ENCODE data around the gene CUL5. TPM values are rescaled to one million over a fixed set of nuclear protein-coding genes. Genes with fewer than 3 reads are reported as not detected.

The CUL5 gene
- 26.9 and 32.7 TPM in 2 replicates for total RNA-seq

DNA sequence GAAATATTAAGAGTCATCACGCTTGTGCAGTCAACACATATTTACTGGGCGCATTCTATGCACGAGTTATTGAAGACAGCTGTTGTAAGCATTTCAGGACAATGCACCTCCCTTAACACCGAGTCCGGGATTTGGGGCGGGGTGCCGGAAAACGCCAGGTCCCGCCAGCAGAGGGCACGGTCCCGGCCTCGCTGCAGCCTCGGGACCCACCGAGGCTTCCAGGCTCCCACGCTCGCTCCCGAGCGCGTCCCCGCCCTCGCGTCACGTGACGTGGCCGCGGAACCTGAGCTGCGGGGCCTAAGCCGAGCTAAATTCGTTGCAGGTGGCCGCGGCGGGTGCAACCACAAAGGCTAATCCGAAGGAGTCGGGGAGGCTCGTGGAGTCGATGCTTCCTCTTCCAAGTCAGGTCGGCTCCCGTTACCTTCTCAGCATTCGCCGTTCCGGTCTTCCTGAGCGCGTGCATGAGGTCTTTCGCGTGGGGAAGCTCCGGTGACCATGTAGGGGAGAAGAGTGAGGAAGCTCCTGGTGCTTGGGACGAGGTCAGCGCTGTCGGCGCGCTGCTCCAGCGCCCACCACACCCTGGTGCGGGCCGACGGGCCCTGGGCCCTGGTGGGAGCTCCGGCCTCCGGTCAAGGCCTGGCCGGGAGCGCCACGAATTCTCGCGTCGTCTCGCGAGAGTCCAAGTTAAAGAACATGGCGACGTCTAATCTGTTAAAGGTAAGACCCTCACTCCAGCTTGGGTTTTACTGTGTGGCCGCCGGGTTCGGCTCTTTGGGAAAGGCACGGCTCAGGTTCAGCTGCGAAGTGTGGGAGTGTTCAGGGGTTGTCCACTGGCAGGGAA lies at the start of gene CUL5:
Gene CUL5 (plus strand): TSS at position 243 of the 841 bp plus-strand sequence. CDS start 451 bp downstream, at position 694.
- Histone ChIP-seq H3K4me3 (ENCODE audit: low read depth, low read length) (peak within 1 kb of the TSS; percentile 80), H3K36me3 (ENCODE audit: control insufficient read depth, insufficient read depth, low read length) (no peaks in the 10 kb centered on the region), H3K27me3 (ENCODE audit: control insufficient read depth, insufficient read depth, low read length) (no peaks in the 10 kb centered on the region)
- TF ChIP-seq, protein P1, sequence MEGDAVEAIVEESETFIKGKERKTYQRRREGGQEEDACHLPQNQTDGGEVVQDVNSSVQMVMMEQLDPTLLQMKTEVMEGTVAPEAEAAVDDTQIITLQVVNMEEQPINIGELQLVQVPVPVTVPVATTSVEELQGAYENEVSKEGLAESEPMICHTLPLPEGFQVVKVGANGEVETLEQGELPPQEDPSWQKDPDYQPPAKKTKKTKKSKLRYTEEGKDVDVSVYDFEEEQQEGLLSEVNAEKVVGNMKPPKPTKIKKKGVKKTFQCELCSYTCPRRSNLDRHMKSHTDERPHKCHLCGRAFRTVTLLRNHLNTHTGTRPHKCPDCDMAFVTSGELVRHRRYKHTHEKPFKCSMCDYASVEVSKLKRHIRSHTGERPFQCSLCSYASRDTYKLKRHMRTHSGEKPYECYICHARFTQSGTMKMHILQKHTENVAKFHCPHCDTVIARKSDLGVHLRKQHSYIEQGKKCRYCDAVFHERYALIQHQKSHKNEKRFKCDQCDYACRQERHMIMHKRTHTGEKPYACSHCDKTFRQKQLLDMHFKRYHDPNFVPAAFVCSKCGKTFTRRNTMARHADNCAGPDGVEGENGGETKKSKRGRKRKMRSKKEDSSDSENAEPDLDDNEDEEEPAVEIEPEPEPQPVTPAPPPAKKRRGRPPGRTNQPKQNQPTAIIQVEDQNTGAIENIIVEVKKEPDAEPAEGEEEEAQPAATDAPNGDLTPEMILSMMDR (IDR thresholded peaks at IDR 0.05; ENCODE audit: insufficient read depth, low read length, poor library complexity, severe bottlenecking): peak; percentile 84
- DNase-seq (ENCODE audit: low read depth): peak; percentile 57

DNA sequence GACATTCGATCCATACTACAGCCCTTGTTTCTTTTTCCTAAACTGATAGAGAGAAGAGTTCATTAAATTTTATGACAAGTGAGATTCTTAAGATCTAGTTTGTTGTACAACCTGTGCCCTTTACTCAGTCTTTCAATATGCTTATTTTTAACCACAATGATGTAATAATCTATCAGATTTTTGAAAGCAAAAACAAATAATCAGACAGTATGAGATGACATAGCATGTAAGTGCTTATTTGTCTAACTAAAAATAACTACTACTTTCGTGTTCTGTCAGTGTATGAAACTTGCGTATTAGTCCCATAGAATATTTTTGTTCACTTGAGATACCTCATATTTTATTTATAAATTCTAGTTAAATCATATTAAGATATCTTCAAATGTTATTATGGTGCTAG lies 47.2 kb upstream of the CUL5 start:
- H3K36me3 ChIP-seq (ENCODE audit: control insufficient read depth, insufficient read depth, low read length): no peaks in the 10 kb centered on the region
- TF ChIP-seq, protein P1 (IDR thresholded peaks at IDR 0.05; ENCODE audit: insufficient read depth, low read length, poor library complexity, severe bottlenecking): no peak
- H3K27me3 ChIP-seq (ENCODE audit: control insufficient read depth, insufficient read depth, low read length): no peaks in the 10 kb centered on the region
- no peak overlapping the region for H3K4me3 ChIP-seq (ENCODE audit: low read depth, low read length)
- DNase-seq (ENCODE audit: low read depth): no peak

GRCh38 chr11:107962181-107962580 lies 46.5 kb upstream of the CUL5 start:
- TF ChIP-seq, protein P1 (IDR thresholded peaks at IDR 0.05; ENCODE audit: insufficient read depth, low read length, poor library complexity, severe bottlenecking): no peak
- Histone ChIP-seq H3K36me3 (ENCODE audit: control insufficient read depth, insufficient read depth, low read length) (no peaks in the 10 kb centered on the region), H3K27me3 (ENCODE audit: control insufficient read depth, insufficient read depth, low read length) (no peaks in the 10 kb centered on the region), H3K4me3 (ENCODE audit: low read depth, low read length) (no peak overlapping the region)
- no peak for DNase-seq (ENCODE audit: low read depth)

- no peaks in the 10 kb centered on the region for H3K27me3 ChIP-seq (ENCODE audit: control insufficient read depth, insufficient read depth, low read length)
- H3K4me3 ChIP-seq (ENCODE audit: low read depth, low read length): no peak overlapping the region
- TF ChIP-seq, protein P1 (IDR thresholded peaks at IDR 0.05; ENCODE audit: insufficient read depth, low read length, poor library complexity, severe bottlenecking): no peak
- H3K36me3 ChIP-seq (ENCODE audit: control insufficient read depth, insufficient read depth, low read length): no peaks in the 10 kb centered on the region
- no peak for DNase-seq (ENCODE audit: low read depth)
These were observed 45.6 kb upstream of the CUL5 start for GRCh38 chr11:107963091-107963490.

DNA sequence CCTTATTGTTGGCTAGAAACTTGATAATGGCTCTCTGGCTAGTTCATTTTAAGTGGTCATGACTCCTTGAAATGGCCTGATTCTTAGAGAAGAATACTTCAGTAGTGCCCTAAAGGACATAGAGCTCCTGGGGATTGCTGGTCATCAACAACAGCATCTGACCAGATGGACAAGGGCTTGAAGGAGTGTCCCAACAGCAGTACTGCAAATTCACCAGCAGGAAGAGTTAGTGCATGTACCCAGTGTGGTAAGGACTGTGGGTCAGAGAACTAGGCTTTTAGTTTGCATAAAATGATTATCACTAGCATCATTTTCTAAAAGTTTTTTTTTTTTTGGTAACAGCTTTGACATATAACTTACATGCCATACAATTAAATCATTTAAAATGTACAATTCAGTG lies 39.5 kb upstream of the CUL5 start:
- Histone ChIP-seq H3K4me3 (ENCODE audit: low read depth, low read length) (no peak overlapping the region), H3K36me3 (ENCODE audit: control insufficient read depth, insufficient read depth, low read length) (no peaks in the 10 kb centered on the region), H3K27me3 (ENCODE audit: control insufficient read depth, insufficient read depth, low read length) (no peaks in the 10 kb centered on the region)
- TF ChIP-seq, protein P1 (IDR thresholded peaks at IDR 0.05; ENCODE audit: insufficient read depth, low read length, poor library complexity, severe bottlenecking): no peak
- no peak for DNase-seq (ENCODE audit: low read depth)
